K562 (cell line): ENCODE results near the gene SLC7A1. TPM values are rescaled to one million over a fixed set of nuclear protein-coding genes. Genes with fewer than 3 reads are reported as not detected.

Experiments used
- ATAC-seq: fragments of 200-7000 bp; cut with Tn5 transposase; 3 replicates; pipeline ENCODE4 v1.9.1; 2020; ENCODE audit warnings: moderate library complexity
- BruUV-seq: library from RNA; stranded (reverse); fragments of 400-500 nt; replicated peaks from 2 replicates; lab custom pipeline; 2021; lab: Mats Ljungman, UMichigan
- CTCF ChIA-PET: fragments of 300-600 bp; formaldehyde crosslinking; extraction: SDS; loops from one replicate; lab custom pipeline; 2021; ENCODE audit warnings: low intra/inter-chr PET ratio; lab: Yijun Ruan, JAX
- POLR2A ChIA-PET: fragments of 300-600, 350-650 bp; sonication (Branson Sonifier 250); formaldehyde crosslinking; extraction: SDS; loops from one replicate; lab custom pipeline; 2021; ENCODE audit warnings: antibody characterized with exemption, inconsistent platforms; lab: Yijun Ruan, JAX
- DNase-seq, 4 experiments: peaks; one replicate each; pipeline versions ENCODE4 v3.0.0 to v3.0.0-alpha.2; 2011 to 2018; ENCODE audit warnings: low spot score in 3 of 4, mixed read lengths in 3 of 4; ENCODE audit errors: extremely low read depth in 1 of 4
- FAIRE-seq: peaks from 2 replicates; lab custom pipeline; 2011; peaks lifted over from hg19 to GRCh38; lab: Jason Lieb, UNC
- H2AFZ ChIP-seq: 2 replicates; pipeline ENCODE4 v1.6.0; 2011; ENCODE audit warnings: low read depth, low read length, control low read depth, inconsistent platforms
- H3K27ac ChIP-seq: fragments of 200-600 bp; 3 replicates; pipeline ENCODE4 v1.8.0; 2011; ENCODE audit warnings: low read depth, mild to moderate bottlenecking, control low read depth, inconsistent platforms, low read length, moderate library complexity, mixed read lengths; ENCODE audit errors: extremely low read depth
- H3K27me3 ChIP-seq, 2 experiments: fragments of 300-600 bp in 1 of 2; 2 replicates in 1 of 2; 3 replicates in 1 of 2; pipeline versions ENCODE4 v1.6.0 to v1.8.0; 2011; ENCODE audit warnings: inconsistent platforms in 2 of 2, low read length in 2 of 2, mild to moderate bottlenecking in 1 of 2, mixed read lengths in 1 of 2, moderate library complexity in 1 of 2; ENCODE audit not compliant: control insufficient read depth in 2 of 2, insufficient read depth in 2 of 2
- H3K36me3 ChIP-seq: fragments of 300-600 bp; 3 replicates; pipeline ENCODE4 v1.8.0; 2011; ENCODE audit warnings: mild to moderate bottlenecking, low read length, inconsistent platforms; ENCODE audit not compliant: control insufficient read depth, insufficient read depth
- H3K4me1 ChIP-seq, 2 experiments: fragments of 200-600 bp in 1 of 2; replicated peaks in 1 of 2; 2 replicates in 1 of 2; 3 replicates in 1 of 2; pipeline versions ENCODE4 v1.5.1 to v1.8.0; 2011; ENCODE audit warnings: inconsistent platforms in 2 of 2, low read length in 2 of 2, mild to moderate bottlenecking in 1 of 2, mixed read lengths in 1 of 2, moderate library complexity in 1 of 2; ENCODE audit not compliant: control insufficient read depth in 2 of 2, insufficient read depth in 2 of 2
- H3K4me2 ChIP-seq: 2 replicates; pipeline ENCODE4 v1.6.1; 2011; ENCODE audit warnings: low read length, control low read depth, inconsistent platforms, mixed read lengths; ENCODE audit not compliant: insufficient read depth
- H3K4me3 ChIP-seq: fragments of 200-600 bp; sonication (generic), shearing (Covaris generic); 2 replicates; pipeline ENCODE4 v1.5.1; 2016; ENCODE audit warnings: control low read depth, inconsistent platforms
- H3K79me2 ChIP-seq: fragments of 200-600 bp; 3 replicates; pipeline ENCODE4 v1.8.0; 2011; ENCODE audit warnings: low read length, inconsistent platforms; ENCODE audit not compliant: control insufficient read depth, insufficient read depth
- H3K9ac ChIP-seq, 2 experiments: 2 replicates each; pipeline versions ENCODE4 v1.6.0 to v1.6.1; 2011; ENCODE audit warnings: low read depth in 2 of 2, low read length in 2 of 2, control low read depth in 1 of 2, inconsistent platforms in 1 of 2, mild to moderate bottlenecking in 1 of 2, mixed read lengths in 1 of 2; ENCODE audit not compliant: insufficient read depth in 1 of 2
- H3K9me1 ChIP-seq: one replicate; pipeline ENCODE4 v1.6.0; 2011; ENCODE audit warnings: inconsistent platforms, mild to moderate bottlenecking, low read length, moderate library complexity; ENCODE audit not compliant: control insufficient read depth, insufficient read depth
- H3K9me3 ChIP-seq: replicated peaks from 2 replicates; pipeline ENCODE4 v1.5.1; 2011; ENCODE audit warnings: low read depth, low read length, inconsistent platforms; ENCODE audit not compliant: control insufficient read depth, insufficient read depth
- H4K20me1 ChIP-seq: replicated peaks from 2 replicates; pipeline ENCODE4 v1.6.1; 2011; ENCODE audit warnings: low read length, inconsistent platforms, mixed read lengths; ENCODE audit not compliant: control insufficient read depth, insufficient read depth
- CBX5 ChIP-seq: IDR thresholded peaks from 2 replicates; pipeline ENCODE4 v1.6.1; 2014; ENCODE audit warnings: low read depth, borderline replicate concordance
- CGGBP1 ChIP-seq: fragments of 250-450 bp; sonication (Bioruptor Pico); IDR thresholded peaks from 2 replicates; pipeline ENCODE4 v1.9.0; 2021; ENCODE audit warnings: mild to moderate bottlenecking
- CREB5 ChIP-seq: fragments of 250-450 bp; sonication (Bioruptor Pico); IDR thresholded peaks from 2 replicates; pipeline ENCODE4 v1.5.0; 2020; ENCODE audit warnings: mild to moderate bottlenecking
- FOXM1 ChIP-seq, 2 experiments: fragments of 450-650 bp in 1 of 2; sonication (generic) in 1 of 2; formaldehyde crosslinking in 1 of 2; IDR thresholded peaks; 2 replicates each; pipeline versions ENCODE4 v1.6.1 to v1.9.0; 2017 to 2022; ENCODE audit warnings: low read depth in 2 of 2, mild to moderate bottlenecking in 2 of 2, missing genetic modification reagents in 1 of 2, moderate library complexity in 1 of 2
- NR4A1 ChIP-seq, 2 experiments: fragments of 250-450 bp in 1 of 2; fragments of 450-650 bp in 1 of 2; sonication (Bioruptor Pico) in 1 of 2; IDR thresholded peaks; 2 replicates each; pipeline versions ENCODE4 v1.4.0 to v1.6.1; 2016 to 2020; ENCODE audit warnings: mild to moderate bottlenecking in 2 of 2, missing compliant biosample characterization in 1 of 2, missing genetic modification characterization in 1 of 2, moderate library complexity in 1 of 2
- OTX1 ChIP-seq: fragments of 450-650 bp; formaldehyde crosslinking; IDR thresholded peaks from 2 replicates; pipeline ENCODE4 v1.4.0; 2022; ENCODE audit warnings: mild to moderate bottlenecking
- POLR2AphosphoS5 ChIP-seq: IDR thresholded peaks from 2 replicates; pipeline ENCODE4 v1.6.1; 2011; ENCODE audit warnings: mild to moderate bottlenecking, low read depth, low read length, moderate library complexity; ENCODE audit not compliant: control insufficient read depth, insufficient read depth
- RBM22 ChIP-seq: fragments of 200-400 bp; formaldehyde crosslinking; IDR thresholded peaks from 2 replicates; pipeline ENCODE4 v1.6.1; 2018; ENCODE audit warnings: low read length, low read depth; ENCODE audit not compliant: poor library complexity, severe bottlenecking
- SMAD2 ChIP-seq: fragments of 150-350 bp; IDR thresholded peaks from 2 replicates; pipeline ENCODE4 v1.6.1; 2014; ENCODE audit warnings: low read depth, mild to moderate bottlenecking, low read length
- SMARCC2 ChIP-seq: fragments of 450-650 bp; IDR thresholded peaks from 2 replicates; pipeline ENCODE4 v1.6.1; 2017; ENCODE audit warnings: antibody characterized with exemption, moderate library complexity, mild to moderate bottlenecking, low read depth
- USF2 ChIP-seq: sonication (generic); formaldehyde crosslinking; IDR thresholded peaks from 2 replicates; pipeline ENCODE4 v1.5.0; 2020; ENCODE audit warnings: missing genetic modification reagents
- ZBTB17 ChIP-seq: fragments of 450-650 bp; formaldehyde crosslinking; IDR thresholded peaks from 2 replicates; pipeline ENCODE4 v1.4.0; 2020; ENCODE audit warnings: mild to moderate bottlenecking
- ZC3H4 ChIP-seq: sonication (generic); formaldehyde crosslinking; IDR thresholded peaks from 2 replicates; pipeline ENCODE4 v1.9.0; 2021; ENCODE audit warnings: missing genetic modification reagents, borderline replicate concordance
- ZNF384 ChIP-seq: IDR thresholded peaks from 2 replicates; pipeline ENCODE4 v1.6.1; 2012; ENCODE audit warnings: low read depth, low read length, improper control_type of control experiment
- ZNF830 ChIP-seq: fragments of 250-450 bp; sonication (Bioruptor Pico); IDR thresholded peaks from 2 replicates; pipeline ENCODE4 v1.5.0; 2021; ENCODE audit warnings: mild to moderate bottlenecking
- WGBS: fragments of 100-300 bp; shearing (Covaris generic); methylation state at CpG from one replicate; pipeline ENCODE4 v1.1.6; 2016; ENCODE audit warnings: low coverage, mixed read lengths; ENCODE audit not compliant: insufficient coverage; ENCODE audit errors: missing lambda C conversion rate; 5-methylcytosine and 5-hydroxymethylcytosine counted together
- in situ Hi-C: fragments of 300-500 bp; cut with MboI; formaldehyde crosslinking; loops from 4 replicates; pipeline ENCODE4 v1.15.0; 2018; ENCODE audit warnings: inconsistent platforms, mixed read lengths
- intact Hi-C: fragments of 100-400 bp; cut with micrococcal nuclease; formaldehyde crosslinking; loops from 2 replicates; pipeline ENCODE4 v1.14.2; 2022
- polyA plus RNA-seq, 8 experiments: library from polyadenylated mRNA; depleted of rRNA in 4 of 8; stranded (reverse) in 5 of 8; unstranded in 3 of 8; fragments of >200 nt; fragmentation: Nextera tagmentation in 2 of 8; fragmentation: Illumina TruSeq in 1 of 8; extraction: Ambion mirVana in 2 of 8; extraction: Trizol in 1 of 8; gene quantifications; 2 replicates each; pipeline versions ENCODE4 v1.2.1 to v1.2.3, GENCODE V29; 2011 to 2014; ENCODE audit warnings: inconsistent platforms in 1 of 8, missing spikeins in 1 of 8
- total RNA-seq, 7 experiments: library from RNA; depleted of rRNA in 6 of 7; stranded (reverse); fragments of >200 nt in 6 of 7; fragmentation: Illumina TruSeq in 2 of 7; extraction: Trizol in 2 of 7; gene quantifications; 2 replicates each; pipeline versions ENCODE4 v1.2.1 to v1.2.3, GENCODE V29; 2011 to 2021; ENCODE audit warnings: low replicate concordance in 1 of 7

SLC7A1 gene
- total and polyA plus RNA-seq, 9 of the 15 experiments (the other 6 are each of a cell fraction or from before 2014, with no cell fraction given): 3.3 to 69.7 (median 10.8) TPM

- no TSS peak for BruUV-seq
- Histone ChIP-seq H3K9me1 (no peaks in the 10 kb centered on the region), H3K79me2 (no peaks in the 10 kb centered on the region), H3K9ac (no peak overlapping the region), H3K4me1 (no peaks in the 10 kb centered on the region), H3K4me2 (no peak overlapping the region), H3K27me3 (peaks cover 0 to 5% of the 10 kb centered on the region in 2 experiments; a peak in 1 of 5 replicates), H2AFZ (no peak overlapping the region), H3K27ac (no peak overlapping the region), H3K4me3 (no peak overlapping the region), H3K9me3 (no peaks in the 10 kb centered on the region), H3K36me3 (no peaks in the 10 kb centered on the region), H4K20me1 (no peaks in the 10 kb centered on the region)
- in situ Hi-C loops (no loop called here), intact Hi-C loops (no loop called here)
- no peak for FAIRE-seq
- no peak for DNase-seq
- POLR2A ChIA-PET: no interaction called here
- CTCF ChIA-PET: no interaction called here
- TF ChIP-seq USF2 (CRISPR knock-in tag) (no peak), POLR2AphosphoS5 (no peak), ZNF830 (no peak), RBM22 (no peak), ZNF384 (no peak), CBX5 (no peak), OTX1 (CRISPR knock-in tag) (no peak), CREB5 (CRISPR knock-in tag) (no peak), SMARCC2 (no peak), NR4A1 (CRISPR knock-in tag; IDR thresholded peaks at IDR 0.05) (no peak), NR4A1 (tag; IDR thresholded peaks at IDR 0.05) (no peak), ZC3H4 (no peak), FOXM1 (IDR thresholded peaks at IDR 0.05; ENCODE audit: low read depth) (no peak), FOXM1 (CRISPR knock-in tag; IDR thresholded peaks at IDR 0.05; ENCODE audit: low read depth) (no peak), SMAD2 (no peak), ZBTB17 (CRISPR knock-in tag) (no peak), CGGBP1 (CRISPR knock-in tag) (no peak)
- WGBS: 40% methylated on average over 2 of the region's 7 CpGs
- no peak for ATAC-seq
These were observed 26.4 kb upstream of the SLC7A1 start for GRCh38 chr13:29621841-29622240.
